SW480 (cell line): ENCODE results near the gene CHST15.

Experiments used
- DNase-seq: peaks from one replicate; pipeline ENCODE4 v3.0.0-alpha.2; 2016; ENCODE audit warnings: low spot score

The CHST15 gene

GRCh38 chr10:124028700-124029480 is 64.5 kb downstream of the CHST15 start:
- DNase-seq: no peak

- DNase-seq: no peak
These were observed 65.7 kb downstream of the CHST15 start for GRCh38 chr10:124027651-124028050.

DNA sequence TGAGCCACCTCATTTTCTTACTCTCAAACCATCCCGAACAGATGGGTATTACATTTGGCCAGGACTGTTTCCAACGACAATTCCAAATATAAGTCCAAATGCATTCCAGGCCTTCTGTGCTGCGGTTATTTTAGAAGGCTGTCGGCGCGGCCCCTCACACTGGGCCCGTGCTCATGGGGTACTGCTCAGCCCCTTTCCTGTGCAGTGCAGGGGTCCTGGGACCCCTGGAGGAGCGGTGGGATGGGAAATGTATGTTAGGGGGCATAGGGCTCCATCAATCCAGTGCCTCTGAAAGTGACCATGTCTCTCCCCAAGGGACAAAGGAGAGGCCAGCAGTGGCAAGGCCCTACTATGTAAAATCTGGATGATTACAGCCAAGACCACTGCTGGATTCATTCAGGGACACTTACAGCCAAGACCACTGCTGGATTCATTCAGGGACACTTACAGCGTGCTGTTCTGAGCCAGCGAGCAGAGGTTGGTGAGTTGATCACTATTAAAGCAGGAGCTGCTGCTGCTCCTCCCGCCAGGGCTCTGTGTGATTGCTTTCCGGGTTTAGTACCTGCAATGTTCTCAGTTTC is 66.3 kb downstream of the CHST15 start:
- DNase-seq: no peak

DNA sequence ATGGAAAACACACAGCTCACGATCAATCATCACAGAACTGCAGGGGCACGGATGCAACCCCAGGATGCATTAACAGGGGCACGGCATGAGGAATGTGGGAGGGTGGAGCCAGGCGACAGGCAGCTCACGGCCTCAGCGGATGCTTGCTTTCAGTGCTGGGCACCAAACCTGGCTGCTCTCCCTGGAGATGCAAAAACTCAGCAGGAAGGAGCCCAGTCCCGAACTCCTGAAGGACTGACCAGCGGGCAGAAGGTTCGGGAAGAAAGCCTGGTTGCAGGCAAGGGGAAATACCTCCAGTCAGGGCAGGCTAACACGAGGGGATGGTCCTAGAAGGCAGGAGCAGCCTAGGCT is 66.8 kb downstream of the CHST15 start:
- DNase-seq: no peak

GRCh38 chr10:124025660-124026588 is 67.5 kb downstream of the CHST15 start:
- DNase-seq: no peak

DNA sequence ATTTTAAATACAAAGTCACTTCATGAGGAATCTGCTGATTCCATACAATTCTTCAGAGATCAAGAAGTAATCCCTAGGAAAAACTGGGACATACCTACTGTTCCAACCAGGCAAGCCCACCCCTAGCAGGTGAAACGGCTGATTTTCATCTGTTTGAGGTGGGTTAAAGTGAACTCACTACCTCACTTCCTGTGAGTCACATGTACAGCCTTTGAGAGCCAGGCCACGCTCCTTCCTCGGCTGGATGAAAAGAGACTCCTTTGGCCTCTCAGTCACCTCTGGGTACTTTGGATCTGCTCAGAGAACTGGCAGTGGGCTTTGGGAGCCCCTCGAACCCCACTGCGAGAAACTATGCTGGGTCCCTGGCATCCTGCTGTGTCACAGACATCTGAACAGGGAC is 68.2 kb downstream of the CHST15 start:
- DNase-seq: no peak

DNA sequence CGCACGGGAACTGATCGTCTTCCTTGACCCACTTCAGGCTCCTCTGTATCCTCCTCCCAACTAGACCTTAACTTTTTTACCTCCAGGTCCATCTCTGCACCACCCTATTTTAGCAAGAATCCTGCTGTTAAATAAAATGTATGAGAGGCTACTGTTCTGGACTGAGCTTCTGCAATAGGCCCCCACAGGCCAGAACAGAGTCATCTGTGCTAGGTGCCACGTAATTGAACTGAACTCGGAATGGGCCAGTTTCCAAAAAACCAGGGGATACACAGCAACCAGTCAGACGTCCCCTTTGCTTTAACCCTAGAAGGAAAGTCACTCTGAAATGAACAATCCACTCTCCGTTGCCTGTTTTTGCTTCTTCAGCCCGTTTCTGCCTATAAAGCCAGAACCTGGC is 71.3 kb downstream of the CHST15 start:
- no peak for DNase-seq

DNA sequence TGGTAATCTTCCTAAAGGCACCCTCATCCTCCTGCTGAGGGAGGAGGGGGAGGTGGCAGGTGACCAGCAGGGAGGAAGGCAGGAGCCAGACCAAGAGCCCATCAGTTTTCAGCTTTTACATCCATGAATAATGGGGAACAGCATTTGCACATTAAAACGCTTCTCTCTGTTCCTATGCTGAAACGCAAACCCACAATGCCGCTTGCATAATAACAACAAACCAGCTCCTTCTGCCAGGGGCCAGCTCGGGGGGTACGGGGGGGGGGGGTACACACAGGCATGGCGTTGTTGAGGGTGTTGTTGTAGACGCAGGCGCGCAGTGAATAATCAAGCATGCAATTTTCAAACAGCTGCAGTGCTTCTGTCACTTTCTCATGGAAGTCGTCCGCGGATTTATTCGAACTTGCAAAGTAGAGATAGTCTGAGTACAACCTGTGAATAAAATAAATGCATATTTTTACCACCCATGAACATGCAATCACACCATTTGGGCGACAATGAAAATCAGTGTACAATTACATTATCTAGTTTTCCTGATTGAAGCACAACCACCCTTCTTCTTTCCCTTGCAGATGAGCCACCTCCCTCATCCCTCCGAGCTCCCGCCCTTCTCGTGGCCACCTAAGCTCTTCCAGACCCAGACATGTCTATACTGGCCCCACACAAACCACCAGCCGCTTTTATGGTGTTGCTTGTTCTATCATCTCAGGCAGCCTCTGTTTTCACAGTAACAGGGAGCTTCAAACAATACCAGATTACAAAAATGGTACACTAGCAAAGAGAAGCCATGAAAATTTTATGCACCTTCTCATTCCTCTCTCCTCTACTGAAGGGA is 72.2 kb downstream of the CHST15 start:
- peak; percentile 20 for DNase-seq

- DNase-seq: no peak
These were observed 73.3 kb downstream of the CHST15 start for GRCh38 chr10:124019886-124020797.

GRCh38 chr10:124018886-124019525 is 74.4 kb downstream of the CHST15 start:
- no peak for DNase-seq

DNA sequence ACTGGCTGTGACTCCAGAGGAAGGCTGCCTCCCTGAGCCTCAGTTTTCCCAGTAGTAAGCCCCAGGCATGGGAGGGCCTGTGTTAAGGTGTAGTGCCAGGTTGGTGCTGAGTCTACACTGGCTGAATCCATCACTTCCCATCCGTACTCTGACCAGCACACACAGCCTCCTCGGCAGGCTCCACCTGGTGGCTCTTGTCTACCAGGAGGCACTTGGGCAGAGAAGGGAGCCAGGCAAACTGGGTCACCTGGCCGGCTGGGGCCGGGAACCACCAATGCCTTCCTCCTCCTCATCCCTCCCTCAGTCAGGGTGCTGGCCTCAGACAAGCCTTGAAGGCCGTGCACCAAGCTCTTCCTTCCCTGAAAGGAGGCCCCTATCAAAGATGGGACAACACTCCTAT is 75.7 kb downstream of the CHST15 start:
- DNase-seq: no peak

DNA sequence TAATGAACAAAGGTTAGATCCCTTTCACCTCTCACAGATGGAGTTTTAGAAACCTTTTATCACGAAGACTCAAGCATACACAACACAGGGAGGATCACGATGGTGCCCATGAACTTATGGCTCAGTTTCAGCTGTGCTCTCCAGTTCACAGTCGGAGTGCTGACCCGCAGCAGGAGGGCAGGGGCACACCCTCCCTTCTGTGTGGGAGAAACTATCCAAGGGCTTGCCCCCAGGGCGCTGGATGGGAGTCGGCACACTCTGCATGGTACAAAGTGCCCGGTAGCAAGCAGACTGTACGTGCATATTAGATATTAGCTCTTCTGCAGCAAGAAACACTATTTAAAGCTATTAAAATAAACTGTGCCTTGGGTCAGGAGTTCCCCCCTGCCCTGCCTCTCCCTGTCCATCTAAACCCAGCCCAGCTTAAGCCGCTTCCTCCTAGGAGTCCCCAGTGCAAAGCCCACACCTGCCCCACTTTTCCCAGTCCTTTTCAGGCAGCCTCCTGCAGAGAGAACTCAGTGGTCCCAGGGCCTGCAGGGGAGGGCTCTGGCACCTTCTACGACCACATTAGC is 76.5 kb downstream of the CHST15 start:
- no peak for DNase-seq

- no peak for DNase-seq
These were observed 77.4 kb downstream of the CHST15 start for GRCh38 chr10:124015991-124016390.

DNA sequence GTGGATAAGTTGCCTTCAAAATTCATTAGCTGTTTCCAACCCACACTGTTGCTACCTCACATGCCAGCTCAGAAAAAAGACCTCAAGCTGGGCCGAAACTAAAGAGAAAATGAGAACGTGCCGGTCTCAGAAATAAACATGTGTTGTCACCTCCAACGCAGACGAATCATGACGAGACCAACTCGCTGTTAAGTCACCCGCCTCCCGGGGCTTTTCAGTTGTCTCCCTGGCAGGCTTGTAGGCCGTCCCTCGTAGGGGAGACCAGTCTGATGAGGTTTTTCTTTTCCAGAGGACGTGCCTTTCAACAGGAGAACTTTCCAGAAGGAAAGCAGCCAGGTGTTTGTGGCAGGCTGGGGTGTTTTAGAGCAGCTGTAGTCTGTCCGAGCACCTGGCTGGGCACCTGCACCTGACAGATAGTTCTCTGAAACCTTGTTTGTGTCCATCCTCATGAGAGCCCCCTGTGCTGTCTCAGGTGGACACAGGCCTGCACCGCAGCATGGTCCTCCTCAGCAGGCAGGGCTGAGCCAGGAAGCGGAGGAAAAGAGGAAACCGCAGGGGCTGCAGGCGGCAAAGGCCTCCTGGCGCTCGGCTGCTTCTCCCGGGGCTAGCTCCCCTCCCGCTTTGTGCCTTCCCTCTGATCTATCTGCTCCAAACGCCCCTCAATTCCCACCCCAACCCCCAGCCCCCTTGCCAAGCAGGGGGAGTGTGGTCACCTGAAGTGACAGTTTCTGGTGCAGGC is 78.8 kb downstream of the CHST15 start:
- DNase-seq: no peak

DNA sequence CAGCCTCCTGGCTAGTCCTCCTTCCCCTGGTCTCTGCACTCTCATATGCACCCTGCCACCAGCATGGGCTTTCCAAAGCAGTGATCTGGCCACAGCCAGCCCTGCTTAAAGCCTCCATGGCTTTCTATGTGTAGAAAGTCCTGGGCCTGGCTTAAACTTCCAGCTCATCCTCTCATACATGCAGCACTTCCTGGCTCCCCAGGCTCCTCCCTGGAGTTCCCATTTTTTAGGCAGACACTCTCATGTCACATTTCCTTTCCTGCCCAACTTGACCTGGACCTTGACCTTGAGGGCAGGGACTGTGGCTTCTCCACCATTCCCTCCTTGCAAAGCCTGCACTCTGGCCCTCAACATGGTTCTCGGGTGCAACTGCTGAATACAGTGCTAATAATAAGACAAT is 79.5 kb downstream of the CHST15 start:
- DNase-seq: no peak

DNA sequence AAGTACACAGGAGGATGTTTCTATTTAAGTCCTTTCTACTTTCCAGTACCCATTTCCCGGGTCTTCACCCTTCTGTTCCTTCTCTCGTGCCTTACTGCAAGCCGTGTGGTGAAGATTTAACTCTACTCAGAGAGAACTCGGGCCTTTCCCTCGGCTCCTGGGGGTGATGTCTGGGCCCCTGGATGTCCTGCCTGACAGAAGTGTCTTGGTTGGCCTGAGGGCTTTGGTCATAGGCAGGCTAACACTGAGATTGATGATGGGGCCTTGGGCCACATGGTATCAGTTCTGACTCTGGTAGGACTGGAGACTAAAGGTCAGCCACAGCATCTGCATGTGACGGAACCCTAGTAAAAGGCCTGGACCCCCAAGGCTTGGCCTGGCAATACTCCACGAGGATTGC is 80.4 kb downstream of the CHST15 start:
- DNase-seq: no peak

- DNase-seq: no peak
These were observed 80.8 kb downstream of the CHST15 start for GRCh38 chr10:124012583-124012982.

GRCh38 chr10:124012066-124012465 is 81.3 kb downstream of the CHST15 start:
- DNase-seq: no peak

- no peak for DNase-seq
These were observed 81.9 kb downstream of the CHST15 start for GRCh38 chr10:124011464-124011863.
